Thyroid gland (tissue), 4 donors: ENCODE results near the gene ALDH3A1. TPM values are rescaled to one million over a fixed set of nuclear protein-coding genes. Genes with fewer than 3 reads are reported as not detected.

Source experiments
- DNase-seq, 2 donors: peaks; one replicate each; pipeline ENCODE4 v3.0.0-alpha.2; 2019
- H3K27ac ChIP-seq, 3 donors: fragments of 200-600 bp; sonication (generic); 1 replicate in 2 of 3; 2 replicates in 1 of 3; pipeline ENCODE4 v1.5.1; 2016 to 2019; ENCODE audit warnings: mild to moderate bottlenecking in 1 of 3, moderate library complexity in 1 of 3
- H3K27me3 ChIP-seq: fragments of 200-600 bp; sonication (generic); one replicate; pipeline ENCODE4 v1.5.1; 2019
- H3K36me3 ChIP-seq, 2 donors: fragments of 200-600 bp; sonication (generic); one replicate each; pipeline ENCODE4 v1.5.1; 2016 to 2019
- H3K4me1 ChIP-seq, 2 donors: fragments of 200-600 bp; sonication (generic); one replicate each; pipeline ENCODE4 v1.5.1; 2017 to 2019
- H3K4me3 ChIP-seq, 3 donors: fragments of 200-600 bp; sonication (generic); replicated peaks in 1 of 3; 1 replicate in 2 of 3; 2 replicates in 1 of 3; pipeline ENCODE4 v1.5.1; 2016; ENCODE audit warnings: mild to moderate bottlenecking in 1 of 3
- H3K9me3 ChIP-seq: fragments of 200-600 bp; sonication (generic); one replicate; pipeline ENCODE4 v1.5.1; 2017
- CTCF ChIP-seq, 6 experiments: fragments of 200-600 bp in 3 of 6; fragments of 450-650 bp in 3 of 6; sonication (generic) in 3 of 6; IDR thresholded peaks; one replicate each; pipeline ENCODE4 v1.5.1; 2016 to 2019; ENCODE audit warnings: antibody characterized with exemption in 6 of 6, mild to moderate bottlenecking in 2 of 6, inconsistent platforms in 1 of 6, moderate library complexity in 1 of 6
- POLR2A ChIP-seq, 2 donors: fragments of 450-650 bp; IDR thresholded peaks; one replicate each; pipeline ENCODE4 v1.6.1; 2017; ENCODE audit warnings: antibody characterized with exemption in 2 of 2, mild to moderate bottlenecking in 2 of 2, moderate library complexity in 1 of 2
- WGBS, 2 donors: methylation state at CpG; one replicate each; pipeline ENCODE4 v1.1.5; 2017; 5-methylcytosine and 5-hydroxymethylcytosine counted together
- intact Hi-C: fragments of 100-400 bp; cut with DNase I; formaldehyde crosslinking; loops from one replicate; pipeline ENCODE4 v1.15.1; 2023
- total RNA-seq, 4 donors: library from RNA; depleted of rRNA; stranded (reverse); fragments of >200 nt; gene quantifications; one replicate each; pipeline ENCODE4 v1.2.3, GENCODE V29; 2016

Gene ALDH3A1
- total RNA-seq, 4 donors from 2014 or later = 0.94 to 1.6 (median 1.1) TPM; not detected in 1

GRCh38 chr17:19760746-19761145 is 12.6 kb upstream of the ALDH3A1 start:
- DNase-seq = no peak
- intact Hi-C loops = loop anchor here (10.0 kb wide), 1 partner anchor 396 kb away; the partner anchor contains the start of gene B9D1
- Histone ChIP-seq H3K27ac (no peak overlapping the region), H3K4me1 (no peaks in the 10 kb centered on the region), H3K36me3 (no peaks in the 10 kb centered on the region), H3K27me3 (no peaks in the 10 kb centered on the region), H3K9me3 (no peaks in the 10 kb centered on the region), H3K4me3 (no peak overlapping the region)
- no peak for TF ChIP-seq POLR2A (IDR thresholded peaks at IDR 0.05)
- TF ChIP-seq CTCF (IDR thresholded peaks at IDR 0.05) = no peak
- 76 to 79% methylated on average over 9 of the region's 9 CpGs for WGBS, 2 donors

DNA sequence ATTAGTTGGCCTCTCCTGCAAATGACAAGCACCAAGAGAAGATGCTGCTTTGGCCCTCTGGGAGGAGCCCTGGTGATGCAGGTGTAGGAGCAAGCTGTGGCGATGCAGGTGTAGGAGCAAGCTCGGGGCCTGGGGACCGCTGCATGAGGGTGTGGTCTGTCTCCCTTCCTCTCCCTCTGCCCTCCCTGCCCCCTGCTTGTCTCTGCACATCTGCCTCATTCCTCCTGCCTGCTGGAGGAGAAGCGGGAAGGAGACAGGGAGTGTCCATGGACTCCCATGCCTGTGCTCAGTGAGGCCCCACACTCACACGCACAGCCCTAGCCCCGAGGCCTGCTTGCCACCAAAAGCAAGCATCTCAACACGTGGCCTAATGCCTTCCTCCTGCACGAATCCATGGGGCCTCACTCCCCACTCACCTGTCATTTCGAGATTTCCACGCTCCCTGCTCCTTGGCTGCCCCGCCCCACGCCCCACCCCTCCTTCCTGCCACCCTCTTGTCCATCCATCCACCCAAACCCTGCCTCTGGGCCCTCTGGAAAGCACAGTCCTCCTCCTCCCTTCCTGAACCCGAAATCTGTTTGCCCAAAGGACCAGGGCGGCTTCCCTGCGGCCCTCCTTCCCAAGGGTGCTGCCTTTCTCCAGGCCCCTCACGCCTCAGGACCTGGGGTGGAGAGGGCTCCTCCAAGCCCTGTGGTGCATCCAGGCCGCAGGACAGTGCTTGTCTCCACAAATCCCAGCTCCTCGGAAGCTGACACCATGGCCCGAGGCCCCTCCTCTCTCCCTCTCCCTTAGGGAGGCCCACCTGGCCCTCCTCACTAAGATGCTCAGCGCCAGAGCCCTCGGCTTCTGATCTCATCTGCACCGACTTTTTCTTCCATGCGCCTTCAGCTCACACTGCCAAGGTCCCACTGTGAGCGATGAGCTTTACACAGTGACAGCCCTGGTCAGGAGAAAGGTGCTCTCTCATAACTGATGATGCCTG is 11.8 kb upstream of the ALDH3A1 start:
- no peaks in the 10 kb centered on the region for H3K27me3 ChIP-seq
- no peaks in the 10 kb centered on the region for H3K9me3 ChIP-seq
- WGBS, 2 donors = 82 to 85% methylated on average over 23 to 24 of the region's 24 CpGs
- H3K27ac ChIP-seq = no peak overlapping the region
- intact Hi-C loops = loop anchor here (10.0 kb wide), 1 partner anchor 395 kb away; the partner anchor contains the start of gene B9D1
- TF ChIP-seq POLR2A (IDR thresholded peaks at IDR 0.05) = no peak
- no peak for TF ChIP-seq CTCF (IDR thresholded peaks at IDR 0.05)
- H3K4me3 ChIP-seq = no peak overlapping the region
- H3K4me1 ChIP-seq = no peaks in the 10 kb centered on the region
- DNase-seq = no peak
- H3K36me3 ChIP-seq = no peaks in the 10 kb centered on the region

DNA sequence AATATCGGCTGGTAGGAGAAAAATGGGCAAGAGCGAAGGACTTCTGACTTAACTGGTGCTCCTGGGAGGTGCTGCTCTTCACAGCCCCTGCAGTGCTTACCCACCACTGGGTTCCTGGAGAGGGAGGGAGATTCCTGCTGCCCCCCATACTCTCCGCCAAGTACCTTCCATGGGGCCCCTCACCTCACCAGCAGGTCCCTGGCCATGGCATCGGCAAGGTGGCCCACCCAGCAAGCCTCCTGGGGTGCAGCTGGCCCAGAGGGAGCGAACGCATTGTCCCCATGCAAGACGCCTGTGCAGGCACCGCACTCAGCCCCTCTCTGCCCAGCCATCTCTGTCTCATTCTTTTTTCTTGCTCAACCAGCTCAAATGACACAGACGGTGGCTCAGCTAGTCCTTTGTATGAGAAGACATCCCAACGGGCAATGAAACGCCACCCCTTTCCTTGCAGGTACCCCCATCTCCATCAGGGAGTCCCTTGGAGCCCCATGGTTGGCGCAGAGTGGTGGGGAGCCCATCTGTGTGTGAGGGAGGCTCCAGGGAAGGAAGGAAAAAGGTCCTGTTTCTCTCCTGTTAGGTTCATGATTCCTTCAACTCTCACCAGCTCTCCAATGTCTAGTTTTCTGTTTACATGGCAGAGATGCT is 9.6 kb upstream of the ALDH3A1 start:
- H3K36me3 ChIP-seq = no peaks in the 10 kb centered on the region
- no peak for TF ChIP-seq CTCF (IDR thresholded peaks at IDR 0.05)
- TF ChIP-seq POLR2A (IDR thresholded peaks at IDR 0.05) = no peak
- no peaks in the 10 kb centered on the region for H3K9me3 ChIP-seq
- intact Hi-C loops = no loop called here
- no peak overlapping the region for H3K4me3 ChIP-seq
- peaks cover 10 to 14% of the 10 kb centered on the region in 2 donors for H3K4me1 ChIP-seq
- H3K27ac ChIP-seq = no peak overlapping the region
- WGBS, 2 donors = 92 to 97% methylated on average over 10 to 12 of the region's 12 CpGs
- no peaks in the 10 kb centered on the region for H3K27me3 ChIP-seq
- DNase-seq = no peak

DNA sequence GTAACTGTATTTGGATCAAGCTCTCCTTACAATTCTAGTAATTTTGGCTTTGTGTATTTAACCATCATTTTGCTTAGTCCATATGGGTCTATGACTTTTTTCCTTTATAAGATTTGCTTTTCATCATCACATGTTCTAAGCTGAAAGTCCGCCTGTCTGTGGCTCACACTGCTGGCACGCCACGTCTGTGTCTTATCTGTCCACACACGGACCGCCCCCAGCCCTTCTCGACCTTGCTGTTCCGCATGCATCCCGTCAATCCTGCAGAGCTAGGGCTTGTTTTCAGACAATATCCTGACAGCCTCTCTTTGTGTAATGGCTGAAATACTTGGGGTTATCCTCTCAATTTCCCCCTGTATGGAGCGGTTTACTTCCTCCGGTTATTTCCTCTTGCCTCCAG is 8.4 kb upstream of the ALDH3A1 start:
- Histone ChIP-seq H3K9me3 (no peaks in the 10 kb centered on the region), H3K27me3 (no peaks in the 10 kb centered on the region), H3K27ac (no peak overlapping the region), H3K4me3 (no peak overlapping the region), H3K36me3 (no peaks in the 10 kb centered on the region), H3K4me1 (peaks cover 18 to 22% of the 10 kb centered on the region in 2 donors)
- TF ChIP-seq POLR2A (IDR thresholded peaks at IDR 0.05) (no peak), CTCF (IDR thresholded peaks at IDR 0.05) (no peak)
- intact Hi-C loops = no loop called here
- no peak for DNase-seq
- 79 to 81% methylated on average over 10 of the region's 10 CpGs for WGBS, 2 donors
